GM12878 (cell line): ENCODE measurements around the gene CSMD2. TPM values are rescaled to one million over a fixed set of nuclear protein-coding genes. Genes with fewer than 3 reads are reported as not detected.

Experiments
- ATAC-seq: fragments of 200-7000 bp; cut with Tn5 transposase; 3 replicates; pipeline ENCODE4 v1.9.1; 2020; ENCODE audit warnings: mild to moderate bottlenecking, moderate library complexity
- BruUV-seq: library from RNA; stranded (reverse); fragments of 400-500 nt; replicated peaks from 2 replicates; lab custom pipeline; 2021; lab: Mats Ljungman, UMichigan
- CTCF ChIA-PET: fragments of 300-600 bp; sonication (Branson Sonifier 250); formaldehyde crosslinking; extraction: SDS; loops from one replicate; lab custom pipeline; 2021; ENCODE audit warnings: inconsistent platforms; lab: Yijun Ruan, JAX
- POLR2A ChIA-PET: fragments of 350-600 bp; formaldehyde crosslinking; extraction: SDS; loops from one replicate; lab custom pipeline; 2021; ENCODE audit warnings: inconsistent platforms; lab: Charles Lee
- RAD21 ChIA-PET: fragments of 300-600 bp; sonication (Branson Sonifier 250); formaldehyde crosslinking; loops from one replicate; lab custom pipeline; 2023; ENCODE audit warnings: antibody characterized with exemption; ENCODE audit not compliant: unreplicated experiment; lab: Charles Lee
- SMC1A ChIA-PET: fragments of 300-600 bp; sonication (Branson Sonifier 250); formaldehyde crosslinking; loops from one replicate; lab custom pipeline; 2023; ENCODE audit not compliant: unreplicated experiment, uncharacterized antibody; lab: Charles Lee
- DNase-seq: peaks from one replicate; pipeline ENCODE4 v3.0.0-alpha.2; 2011; ENCODE audit warnings: low read depth, low spot score
- FAIRE-seq: peaks from 3 replicates; lab custom pipeline; 2011; peaks lifted over from hg19 to GRCh38; lab: Jason Lieb, UNC
- H2AFZ ChIP-seq: 2 replicates; pipeline ENCODE4 v1.6.0; 2011; ENCODE audit warnings: low read depth, low read length, control low read depth; ENCODE audit not compliant: control insufficient read depth
- H3K27ac ChIP-seq: 2 replicates; pipeline ENCODE4 v1.5.1; 2011; ENCODE audit warnings: control low read depth; ENCODE audit not compliant: control insufficient read depth, insufficient read depth
- H3K27me3 ChIP-seq, 2 experiments: replicated peaks in 1 of 2; 2 replicates each; pipeline versions ENCODE4 v1.6.0 to v1.6.1; 2011; ENCODE audit warnings: low read length in 1 of 2; ENCODE audit not compliant: control insufficient read depth in 2 of 2, insufficient read depth in 2 of 2
- H3K36me3 ChIP-seq, 2 experiments: 2 replicates each; pipeline ENCODE4 v1.5.1; 2011; ENCODE audit warnings: low read length in 1 of 2; ENCODE audit not compliant: control insufficient read depth in 2 of 2, insufficient read depth in 2 of 2
- H3K4me1 ChIP-seq: 2 replicates; pipeline ENCODE4 v1.6.1; 2011; ENCODE audit warnings: mild to moderate bottlenecking, low read length, moderate library complexity, mixed read lengths; ENCODE audit not compliant: control insufficient read depth, insufficient read depth
- H3K4me2 ChIP-seq: 2 replicates; pipeline ENCODE4 v1.6.0; 2011; ENCODE audit warnings: control low read depth; ENCODE audit not compliant: control insufficient read depth, insufficient read depth
- H3K4me3 ChIP-seq: fragments of 200-600 bp; sonication (generic); 2 replicates; pipeline ENCODE4 v1.5.1; 2016
- H3K79me2 ChIP-seq: 2 replicates; pipeline ENCODE4 v1.6.0; 2011; ENCODE audit warnings: low read length; ENCODE audit not compliant: control insufficient read depth, insufficient read depth
- H3K9ac ChIP-seq: 2 replicates; pipeline ENCODE4 v1.8.0; 2011; ENCODE audit warnings: low read length, control low read depth, mixed read lengths; ENCODE audit not compliant: control insufficient read depth, insufficient read depth
- H3K9me3 ChIP-seq: replicated peaks from 3 replicates; pipeline ENCODE4 v1.5.1; 2011; ENCODE audit warnings: mild to moderate bottlenecking, low read length; ENCODE audit not compliant: control insufficient read depth, insufficient read depth
- H4K20me1 ChIP-seq: 2 replicates; pipeline ENCODE4 v1.6.0; 2011; ENCODE audit not compliant: control insufficient read depth, insufficient read depth
- BCL11A ChIP-seq: IDR thresholded peaks from 2 replicates; pipeline ENCODE4 v1.6.1; 2011; ENCODE audit warnings: low read depth, low read length
- CBFB ChIP-seq: IDR thresholded peaks from 2 replicates; pipeline ENCODE4 v1.6.1; 2016; ENCODE audit warnings: antibody characterized with exemption, low read depth
- FOXM1 ChIP-seq: IDR thresholded peaks from 2 replicates; pipeline ENCODE4 v1.6.1; 2012; ENCODE audit warnings: low read depth, mild to moderate bottlenecking, inconsistent platforms, low read length, moderate library complexity
- IRF3 ChIP-seq: fragments of 450-650 bp; IDR thresholded peaks from 2 replicates; pipeline ENCODE4 v1.6.1; 2014; ENCODE audit warnings: mild to moderate bottlenecking
- NFYA ChIP-seq: IDR thresholded peaks from 2 replicates; pipeline ENCODE4 v1.6.1; 2011; ENCODE audit warnings: low read depth, mild to moderate bottlenecking, low read length, improper control_type of control experiment, borderline replicate concordance
- NFYB ChIP-seq: IDR thresholded peaks from 2 replicates; pipeline ENCODE4 v1.6.1; 2011; ENCODE audit warnings: low read depth, mild to moderate bottlenecking, low read length, improper control_type of control experiment, moderate library complexity; ENCODE audit not compliant: insufficient read depth
- POLR2AphosphoS5 ChIP-seq: IDR thresholded peaks from 2 replicates; pipeline ENCODE4 v1.6.1; 2011; ENCODE audit warnings: mild to moderate bottlenecking, low read length, inconsistent platforms
- RAD51 ChIP-seq: fragments of 450-650 bp; IDR thresholded peaks from 2 replicates; pipeline ENCODE4 v1.6.1; 2016; ENCODE audit warnings: moderate library complexity, mild to moderate bottlenecking, inconsistent platforms
- RELB ChIP-seq: fragments of 450-650 bp; IDR thresholded peaks from 2 replicates; pipeline ENCODE4 v1.6.1; 2017; ENCODE audit warnings: low read depth, mild to moderate bottlenecking, moderate library complexity
- SMAD5 ChIP-seq: IDR thresholded peaks from 2 replicates; pipeline ENCODE4 v1.6.1; 2016; ENCODE audit warnings: antibody characterized with exemption, low read depth
- USF2 ChIP-seq: IDR thresholded peaks from 2 replicates; pipeline ENCODE4 v1.6.1; 2011; ENCODE audit warnings: low read depth, low read length, improper control_type of control experiment, borderline replicate concordance
- YY1 ChIP-seq: IDR thresholded peaks from 2 replicates; pipeline ENCODE4 v1.6.1; 2011; ENCODE audit warnings: low read depth, mild to moderate bottlenecking, low read length
- ZNF274 ChIP-seq: IDR thresholded peaks from one replicate; pipeline ENCODE4 v1.8.0; 2011; ENCODE audit not compliant: insufficient read length, insufficient read depth
- ZSCAN29 ChIP-seq: fragments of 450-650 bp; IDR thresholded peaks from 2 replicates; pipeline ENCODE4 v1.6.1; 2017; ENCODE audit warnings: mild to moderate bottlenecking, moderate library complexity
- WGBS: methylation state at CpG from one replicate; pipeline ENCODE4 v1.1.6; 2016; ENCODE audit warnings: low lambda C conversion rate; ENCODE audit not compliant: insufficient replicate concordance, insufficient coverage; ENCODE audit errors: missing lambda C conversion rate; 5-methylcytosine and 5-hydroxymethylcytosine counted together
- in situ Hi-C: fragments of 300-500 bp; cut with MboI; formaldehyde crosslinking; loops from 9 replicates; pipeline ENCODE4 v1.14.3; 2018; ENCODE audit warnings: mixed read lengths
- intact Hi-C: fragments of 100-400 bp; cut with micrococcal nuclease; formaldehyde crosslinking; loops from one replicate; pipeline ENCODE4 v1.14.2; 2022; ENCODE audit not compliant: unreplicated experiment
- polyA plus RNA-seq, 11 experiments: library from polyadenylated mRNA; depleted of rRNA in 4 of 11; unstranded in 6 of 11; stranded (reverse) in 5 of 11; fragments of >200 nt; fragmentation: Nextera tagmentation in 4 of 11; fragmentation: Illumina TruSeq in 1 of 11; extraction: Ambion mirVana in 4 of 11; extraction: Trizol in 1 of 11; gene quantifications; 1 replicate in 1 of 11; 2 replicates in 10 of 11; pipeline versions ENCODE4 v1.2.1 to v1.2.3, GENCODE V29; 2011 to 2016; ENCODE audit warnings: inconsistent platforms in 2 of 11, missing spikeins in 2 of 11, low read depth in 1 of 11
- total RNA-seq, 4 experiments: library from RNA; depleted of rRNA in 3 of 4; stranded (reverse); fragments of >200 nt in 3 of 4; fragmentation: Illumina TruSeq in 1 of 4; extraction: Trizol in 1 of 4; gene quantifications; 2 replicates each; pipeline versions ENCODE4 v1.2.1 to v1.2.3, GENCODE V29; 2013 to 2021

Gene CSMD2
- total and polyA plus RNA-seq, 10 of the 15 experiments (the other 5 are each of a cell fraction or from before 2014, with no cell fraction given): under 0.01 TPM; not detected in 9

GRCh38 chr1:33583567-33583966 is 581.5 kb downstream of the CSMD2 start:
- no peak for TF ChIP-seq CBFB
- TF ChIP-seq FOXM1: no peak
- no peak for TF ChIP-seq POLR2AphosphoS5
- TF ChIP-seq NFYA: no peak
- no TSS peak for BruUV-seq
- Histone ChIP-seq H3K79me2 (no peaks in the 10 kb centered on the region), H3K27me3 (no peaks in the 10 kb centered on the region; a peak in 2 of 4 replicates), H3K36me3 (no peaks in the 10 kb centered on the region), H3K4me2 (no peak overlapping the region), H3K9ac (no peak overlapping the region), H2AFZ (no peak overlapping the region), H3K27ac (no peak overlapping the region), H3K4me3 (no peak overlapping the region), H3K4me1 (no peaks in the 10 kb centered on the region), H4K20me1 (no peaks in the 10 kb centered on the region), H3K9me3 (no peaks in the 10 kb centered on the region)
- SMC1A ChIA-PET: no interaction called here
- RAD21 ChIA-PET: no interaction called here
- DNase-seq (no peak), ATAC-seq (no peak), FAIRE-seq (no peak)
- intact Hi-C loops (no loop called here), in situ Hi-C loops (no loop called here)
- CTCF ChIA-PET: interaction anchor here (1.1 kb wide), 1 partner anchor 26 kb away, joined by 3 read pairs; no protein-coding TSS in a partner anchor
- POLR2A ChIA-PET: no interaction called here
- 0% methylated on average over 5 of the region's 6 CpGs for WGBS

GRCh38 chr1:33578557-33579448 is 586.2 kb downstream of the CSMD2 start:
- RAD21 ChIA-PET: no interaction called here
- SMC1A ChIA-PET: no interaction called here
- Histone ChIP-seq H4K20me1 (no peaks in the 10 kb centered on the region), H3K9ac (no peak overlapping the region), H3K4me3 (no peak overlapping the region), H3K27me3 (no peaks in the 10 kb centered on the region; a peak in 2 of 4 replicates), H3K4me1 (no peaks in the 10 kb centered on the region)
- in situ Hi-C loops: no loop called here
- CTCF ChIA-PET: no interaction called here
- 34% methylated on average over 16 of the region's 16 CpGs for WGBS
- TF ChIP-seq BCL11A (no peak), IRF3 (no peak), ZNF274 (no peak), YY1 (no peak), RAD51 (no peak), NFYB (no peak), SMAD5 (no peak), ZSCAN29 (no peak), USF2 (no peak), RELB (no peak)
- TF ChIP-seq, all 136 proteins: peak for 0
- POLR2A ChIA-PET: no interaction called here
- FAIRE-seq: no peak
- DNase-seq: no peak
- H3K79me2 ChIP-seq: no peaks in the 10 kb centered on the region
- H3K27ac ChIP-seq: no peak overlapping the region
- no peaks in the 10 kb centered on the region for H3K36me3 ChIP-seq
- intact Hi-C loops: no loop called here
- BruUV-seq: no TSS peak
- H3K9me3 ChIP-seq: no peaks in the 10 kb centered on the region
- ATAC-seq: no peak
- H3K4me2 ChIP-seq: no peak overlapping the region
- H2AFZ ChIP-seq: no peak overlapping the region
